ENCODE measurements around the gene IFT27.

DNA sequence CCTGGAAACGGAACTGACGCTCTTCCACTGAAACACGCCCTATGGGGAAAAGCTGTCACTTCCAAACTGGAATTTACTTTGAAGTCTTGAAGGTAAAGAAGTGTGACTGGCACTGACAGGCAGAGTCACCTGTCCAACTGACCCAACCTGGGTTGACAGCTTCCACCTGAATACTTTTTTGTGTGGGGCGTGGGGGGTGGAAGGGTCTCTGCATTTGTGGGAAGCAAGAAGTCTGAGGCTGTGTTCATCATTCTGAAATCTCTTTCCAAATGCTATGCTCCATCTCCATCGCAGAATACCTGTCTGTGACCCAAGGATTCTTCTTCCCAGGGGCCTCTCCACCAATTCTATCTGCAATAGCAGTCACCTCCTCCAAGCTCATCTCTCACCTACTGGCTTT is 7.8 kb downstream of the IFT27 start:
- TF ChIP-seq, protein P1, sequence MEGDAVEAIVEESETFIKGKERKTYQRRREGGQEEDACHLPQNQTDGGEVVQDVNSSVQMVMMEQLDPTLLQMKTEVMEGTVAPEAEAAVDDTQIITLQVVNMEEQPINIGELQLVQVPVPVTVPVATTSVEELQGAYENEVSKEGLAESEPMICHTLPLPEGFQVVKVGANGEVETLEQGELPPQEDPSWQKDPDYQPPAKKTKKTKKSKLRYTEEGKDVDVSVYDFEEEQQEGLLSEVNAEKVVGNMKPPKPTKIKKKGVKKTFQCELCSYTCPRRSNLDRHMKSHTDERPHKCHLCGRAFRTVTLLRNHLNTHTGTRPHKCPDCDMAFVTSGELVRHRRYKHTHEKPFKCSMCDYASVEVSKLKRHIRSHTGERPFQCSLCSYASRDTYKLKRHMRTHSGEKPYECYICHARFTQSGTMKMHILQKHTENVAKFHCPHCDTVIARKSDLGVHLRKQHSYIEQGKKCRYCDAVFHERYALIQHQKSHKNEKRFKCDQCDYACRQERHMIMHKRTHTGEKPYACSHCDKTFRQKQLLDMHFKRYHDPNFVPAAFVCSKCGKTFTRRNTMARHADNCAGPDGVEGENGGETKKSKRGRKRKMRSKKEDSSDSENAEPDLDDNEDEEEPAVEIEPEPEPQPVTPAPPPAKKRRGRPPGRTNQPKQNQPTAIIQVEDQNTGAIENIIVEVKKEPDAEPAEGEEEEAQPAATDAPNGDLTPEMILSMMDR (conservative IDR thresholded peaks at IDR 0.05) = no peak
- no peak for TF ChIP-seq EZH2 (IDR thresholded peaks at IDR 0.05; ENCODE audit: low read depth)
